GM12872 (cell line): ENCODE results near the gene SLC24A3.

Source experiments
- CTCF ChIP-seq: IDR thresholded peaks from 3 replicates; pipeline ENCODE4 v1.5.1; 2011; ENCODE audit warnings: low read depth, mild to moderate bottlenecking, low read length, moderate library complexity; ENCODE audit not compliant: insufficient read depth

Gene SLC24A3

GRCh38 chr20:19218411-19218810 is 6.0 kb downstream of the SLC24A3 start:
- no peak for TF ChIP-seq CTCF

GRCh38 chr20:19222520-19223040 is 10.1 kb downstream of the SLC24A3 start:
- no peak for TF ChIP-seq CTCF

- TF ChIP-seq CTCF = no peak
Measured at GRCh38 chr20:19223640-19224039, 11.2 kb downstream of the SLC24A3 start.

- no peak for TF ChIP-seq CTCF
Measured at GRCh38 chr20:19231359-19232035, 19.1 kb downstream of the SLC24A3 start.

DNA sequence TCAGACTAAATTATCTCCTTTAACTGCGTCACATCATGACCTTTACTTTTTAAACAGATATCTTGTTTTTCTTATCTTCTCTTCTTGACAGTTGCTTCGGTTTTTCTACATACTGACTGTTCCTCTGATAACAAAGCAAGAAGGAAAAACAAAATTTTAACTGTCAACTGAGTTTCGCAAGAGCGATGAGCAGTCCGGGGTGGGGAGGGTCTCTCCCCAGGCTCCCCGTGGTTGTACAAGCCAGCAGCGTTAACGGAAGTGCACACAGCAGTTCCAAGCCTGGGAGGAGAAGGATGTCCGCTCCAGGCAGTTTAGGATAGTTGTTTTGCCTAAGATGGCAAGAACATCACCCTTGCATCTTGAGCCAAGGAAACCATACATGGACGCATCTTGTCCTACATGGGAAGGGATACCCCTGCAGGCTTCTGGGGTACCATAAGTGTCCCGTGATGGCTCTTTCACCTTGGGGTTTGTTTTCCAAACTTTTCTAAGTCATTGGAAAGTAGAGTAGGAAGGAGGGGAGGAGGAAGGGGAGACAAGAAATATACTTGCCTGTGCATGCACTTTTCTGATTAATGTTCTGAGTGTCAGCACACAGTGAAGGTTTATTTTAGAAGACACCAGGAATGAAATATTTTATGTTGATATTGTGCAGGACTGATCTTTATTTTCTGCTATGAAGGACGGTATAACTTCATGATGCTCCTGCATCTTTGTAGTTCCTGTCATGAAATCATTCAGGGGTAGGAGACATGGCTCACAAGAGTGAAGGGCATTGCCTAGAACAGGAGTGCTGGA is 20.8 kb downstream of the SLC24A3 start:
- TF ChIP-seq CTCF = no peak

- TF ChIP-seq CTCF = no peak
Measured at GRCh38 chr20:19236371-19237055, 24.1 kb downstream of the SLC24A3 start.

DNA sequence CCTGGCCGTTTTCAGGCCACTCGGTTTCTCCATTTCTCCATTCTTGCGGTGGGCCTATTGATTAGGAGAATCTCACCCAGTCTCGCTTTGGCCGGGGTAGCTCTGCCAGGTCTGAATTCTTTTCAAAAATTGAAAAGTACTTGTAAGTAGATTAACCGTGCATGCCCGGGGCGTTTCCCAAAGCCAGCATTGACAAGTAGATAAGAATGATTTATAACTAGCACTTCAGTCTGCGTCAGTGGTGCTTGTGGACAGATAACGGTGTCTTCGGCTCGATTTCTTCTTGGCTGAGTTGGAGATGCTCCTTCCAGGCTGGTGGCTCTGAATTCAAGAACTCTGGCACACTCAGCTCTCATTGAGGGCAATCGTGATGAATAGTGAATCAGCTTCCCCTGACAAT is 29.0 kb downstream of the SLC24A3 start:
- no peak for TF ChIP-seq CTCF
